ENCODE results near the gene IFI27L1.
A peak's percentile ranks its signal among the peaks of the same experiment; 100 is the strongest.

Gene IFI27L1

GRCh38 chr14:94099006-94099405 is 17.9 kb downstream of the IFI27L1 start:
- H3K27ac ChIP-seq (ENCODE audit: low read depth in 2 of 2, low read length in 2 of 2) = no peak overlapping the region
- H3K36me3 ChIP-seq (ENCODE audit: control insufficient read depth in 2 of 2, insufficient read depth in 2 of 2, low read length in 2 of 2) = peaks cover 3 to 8% of the 10 kb centered on the region in 2 donors
- H3K9ac ChIP-seq (ENCODE audit: low read depth in 1 of 2, low read length in 2 of 2) = no peak overlapping the region
- H3K4me1 ChIP-seq (ENCODE audit: control insufficient read depth in 2 of 2, insufficient read depth in 2 of 2, low read length in 2 of 2) = peaks cover 0 to 19% of the 10 kb centered on the region in 2 donors
- no peak overlapping the region for H3K4me3 ChIP-seq (ENCODE audit: low read length in 2 of 2)
- no peaks in the 10 kb centered on the region for H3K27me3 ChIP-seq (ENCODE audit: control insufficient read depth in 2 of 2, insufficient read depth in 2 of 2, low read length in 2 of 2)
- no peaks in the 10 kb centered on the region for H3K9me3 ChIP-seq (ENCODE audit: control insufficient read depth in 2 of 2, low read length in 2 of 2)

- H3K27ac ChIP-seq (ENCODE audit: low read depth in 2 of 2, low read length in 2 of 2) = no peak overlapping the region
- H3K9me3 ChIP-seq (ENCODE audit: control insufficient read depth in 2 of 2, low read length in 2 of 2) = no peaks in the 10 kb centered on the region
- H3K4me3 ChIP-seq (ENCODE audit: low read length in 2 of 2) = no peak overlapping the region
- H3K27me3 ChIP-seq (ENCODE audit: control insufficient read depth in 2 of 2, insufficient read depth in 2 of 2, low read length in 2 of 2) = no peaks in the 10 kb centered on the region
- peaks cover 3 to 5% of the 10 kb centered on the region in 2 donors for H3K36me3 ChIP-seq (ENCODE audit: control insufficient read depth in 2 of 2, insufficient read depth in 2 of 2, low read length in 2 of 2)
- peaks cover 0 to 19% of the 10 kb centered on the region in 2 donors for H3K4me1 ChIP-seq (ENCODE audit: control insufficient read depth in 2 of 2, insufficient read depth in 2 of 2, low read length in 2 of 2)
- no peak overlapping the region for H3K9ac ChIP-seq (ENCODE audit: low read depth in 1 of 2, low read length in 2 of 2)
Measured at GRCh38 chr14:94100847-94101246, 19.7 kb downstream of the IFI27L1 start.

DNA sequence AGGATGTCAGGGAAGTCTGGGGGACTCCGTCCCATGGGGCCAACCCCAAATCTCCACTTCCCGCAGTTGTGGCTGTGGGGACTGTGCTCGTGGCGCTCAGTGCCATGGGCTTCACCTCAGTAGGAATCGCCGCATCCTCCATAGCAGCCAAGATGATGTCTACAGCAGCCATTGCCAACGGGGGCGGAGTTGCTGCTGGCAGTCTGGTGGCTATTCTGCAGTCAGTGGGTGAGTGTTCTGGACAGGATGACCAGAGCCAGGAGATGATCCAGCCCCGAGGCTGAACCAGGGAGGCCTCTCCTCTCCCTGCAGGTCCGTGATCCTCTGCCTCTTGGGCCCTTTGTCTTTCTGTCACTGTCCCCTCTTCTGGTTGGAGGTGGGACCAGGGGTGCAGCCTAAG is 20.6 kb downstream of the IFI27L1 start:
- H3K9ac ChIP-seq (ENCODE audit: low read depth in 1 of 2, low read length in 2 of 2) = no peak overlapping the region
- H3K4me3 ChIP-seq (ENCODE audit: low read length in 2 of 2) = no peak overlapping the region
- H3K9me3 ChIP-seq (ENCODE audit: control insufficient read depth in 2 of 2, low read length in 2 of 2) = no peaks in the 10 kb centered on the region
- H3K36me3 ChIP-seq (ENCODE audit: control insufficient read depth in 2 of 2, insufficient read depth in 2 of 2, low read length in 2 of 2) = peaks cover 3 to 4% of the 10 kb centered on the region in 2 donors
- no peak overlapping the region for H3K27ac ChIP-seq (ENCODE audit: low read depth in 2 of 2, low read length in 2 of 2)
- H3K27me3 ChIP-seq (ENCODE audit: control insufficient read depth in 2 of 2, insufficient read depth in 2 of 2, low read length in 2 of 2) = no peaks in the 10 kb centered on the region
- H3K4me1 ChIP-seq (ENCODE audit: control insufficient read depth in 2 of 2, insufficient read depth in 2 of 2, low read length in 2 of 2) = peaks cover 0 to 19% of the 10 kb centered on the region in 2 donors

- H3K9me3 ChIP-seq (ENCODE audit: control insufficient read depth in 2 of 2, low read length in 2 of 2) = no peaks in the 10 kb centered on the region
- peaks cover 0 to 19% of the 10 kb centered on the region in 2 donors for H3K4me1 ChIP-seq (ENCODE audit: control insufficient read depth in 2 of 2, insufficient read depth in 2 of 2, low read length in 2 of 2)
- no peaks in the 10 kb centered on the region for H3K36me3 ChIP-seq (ENCODE audit: control insufficient read depth in 2 of 2, insufficient read depth in 2 of 2, low read length in 2 of 2)
- H3K9ac ChIP-seq (ENCODE audit: low read depth in 1 of 2, low read length in 2 of 2) = peak overlapping the region in 1 of 2 donors; percentile 44
- H3K4me3 ChIP-seq (ENCODE audit: low read length in 2 of 2) = peak overlapping the region in 1 of 2 donors; percentile 26
- peak overlapping the region; percentile 71 to 78 for H3K27ac ChIP-seq (ENCODE audit: low read depth in 2 of 2, low read length in 2 of 2)
- no peaks in the 10 kb centered on the region for H3K27me3 ChIP-seq (ENCODE audit: control insufficient read depth in 2 of 2, insufficient read depth in 2 of 2, low read length in 2 of 2)
Measured at GRCh38 chr14:94102768-94103482, 21.8 kb downstream of the IFI27L1 start.

DNA sequence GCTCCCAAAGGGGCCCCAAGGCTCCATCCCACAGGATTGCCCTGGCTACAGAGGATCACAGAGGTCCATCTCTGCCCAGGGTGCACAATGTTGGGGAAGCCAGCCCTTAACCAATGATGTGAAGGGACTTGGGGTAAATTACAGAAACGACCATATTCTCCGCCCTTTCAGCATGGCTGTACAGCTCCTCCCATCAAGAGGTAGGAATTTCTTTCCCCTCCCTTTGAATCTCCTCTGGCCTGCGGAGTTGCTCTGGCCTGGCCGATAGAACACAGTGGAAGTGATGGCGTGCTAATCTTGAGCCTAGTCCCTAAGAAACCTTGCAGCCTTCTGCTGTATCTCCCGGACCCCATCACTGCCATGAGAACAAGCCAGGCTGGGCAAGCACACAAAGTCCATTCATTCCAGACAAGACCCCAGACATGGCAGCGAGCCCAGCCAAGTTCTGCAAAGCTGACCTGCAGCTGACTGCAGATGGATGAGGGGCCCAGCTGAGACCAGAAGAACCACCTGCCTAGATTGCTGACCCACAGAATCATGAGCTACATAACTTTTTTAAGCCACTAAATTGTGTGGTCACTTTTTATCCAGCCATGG is 22.5 kb downstream of the IFI27L1 start:
- H3K27me3 ChIP-seq (ENCODE audit: control insufficient read depth in 2 of 2, insufficient read depth in 2 of 2, low read length in 2 of 2) = no peaks in the 10 kb centered on the region
- peaks cover 0 to 19% of the 10 kb centered on the region in 2 donors for H3K4me1 ChIP-seq (ENCODE audit: control insufficient read depth in 2 of 2, insufficient read depth in 2 of 2, low read length in 2 of 2)
- H3K9ac ChIP-seq (ENCODE audit: low read depth in 1 of 2, low read length in 2 of 2) = no peak overlapping the region
- no peaks in the 10 kb centered on the region for H3K36me3 ChIP-seq (ENCODE audit: control insufficient read depth in 2 of 2, insufficient read depth in 2 of 2, low read length in 2 of 2)
- no peaks in the 10 kb centered on the region for H3K9me3 ChIP-seq (ENCODE audit: control insufficient read depth in 2 of 2, low read length in 2 of 2)
- peak overlapping the region; percentile 71 to 78 for H3K27ac ChIP-seq (ENCODE audit: low read depth in 2 of 2, low read length in 2 of 2)
- peak overlapping the region in 1 of 2 donors; percentile 26 for H3K4me3 ChIP-seq (ENCODE audit: low read length in 2 of 2)

GRCh38 chr14:94104731-94105130 is 23.6 kb downstream of the IFI27L1 start:
- H3K36me3 ChIP-seq (ENCODE audit: control insufficient read depth in 2 of 2, insufficient read depth in 2 of 2, low read length in 2 of 2) = no peaks in the 10 kb centered on the region
- H3K9me3 ChIP-seq (ENCODE audit: control insufficient read depth in 2 of 2, low read length in 2 of 2) = no peaks in the 10 kb centered on the region

DNA sequence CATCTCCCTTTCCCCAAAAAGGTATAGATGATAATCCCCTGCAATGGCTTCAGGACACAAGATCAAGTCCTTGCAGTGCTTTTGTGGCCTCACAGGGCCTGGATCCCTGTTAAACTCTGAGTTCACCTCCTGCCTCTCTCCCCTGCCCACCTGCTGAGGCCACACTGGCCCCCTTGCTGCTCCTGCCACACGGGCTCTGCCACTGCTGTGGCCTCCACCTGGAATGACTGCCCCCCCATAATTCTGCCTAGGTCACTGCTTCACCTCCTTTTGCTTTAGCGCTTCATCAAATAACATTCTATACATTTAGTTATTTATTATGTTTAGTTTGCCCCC is 28.8 kb downstream of the IFI27L1 start:
- Histone ChIP-seq H3K4me1 (ENCODE audit: control insufficient read depth in 2 of 2, insufficient read depth in 2 of 2, low read length in 2 of 2) (peaks cover 16 to 35% of the 10 kb centered on the region in 2 donors), H3K27me3 (ENCODE audit: control insufficient read depth in 2 of 2, insufficient read depth in 2 of 2, low read length in 2 of 2) (no peaks in the 10 kb centered on the region), H3K27ac (ENCODE audit: low read depth in 2 of 2, low read length in 2 of 2) (peak overlapping the region; percentile 48 to 94), H3K4me3 (ENCODE audit: low read length in 2 of 2) (peak overlapping the region; percentile 77 to 85), H3K9me3 (ENCODE audit: control insufficient read depth in 2 of 2, low read length in 2 of 2) (no peaks in the 10 kb centered on the region), H3K36me3 (ENCODE audit: control insufficient read depth in 2 of 2, insufficient read depth in 2 of 2, low read length in 2 of 2) (no peaks in the 10 kb centered on the region), H3K9ac (ENCODE audit: low read depth in 1 of 2, low read length in 2 of 2) (peak overlapping the region; percentile 6 to 80)

More at GRCh38 chr14:94104731-94105130, 23.6 kb downstream of the IFI27L1 start:
- Histone ChIP-seq H3K27ac (ENCODE audit: low read depth in 2 of 2, low read length in 2 of 2) (no peak overlapping the region), H3K27me3 (ENCODE audit: control insufficient read depth in 2 of 2, insufficient read depth in 2 of 2, low read length in 2 of 2) (no peaks in the 10 kb centered on the region), H3K9ac (ENCODE audit: low read depth in 1 of 2, low read length in 2 of 2) (no peak overlapping the region), H3K4me3 (ENCODE audit: low read length in 2 of 2) (no peak overlapping the region), H3K4me1 (ENCODE audit: control insufficient read depth in 2 of 2, insufficient read depth in 2 of 2, low read length in 2 of 2) (peaks cover 0 to 21% of the 10 kb centered on the region in 2 donors)

GRCh38 chr14:94110552-94111181 is 29.6 kb downstream of the IFI27L1 start, which contains the start of gene IFI27:
TSS of gene IFI27 (plus strand) at chr14:94110736.
- Histone ChIP-seq H3K9me3 (ENCODE audit: control insufficient read depth in 2 of 2, low read length in 2 of 2) (no peaks in the 10 kb centered on the region), H3K27me3 (ENCODE audit: control insufficient read depth in 2 of 2, insufficient read depth in 2 of 2, low read length in 2 of 2) (no peaks in the 10 kb centered on the region), H3K4me1 (ENCODE audit: control insufficient read depth in 2 of 2, insufficient read depth in 2 of 2, low read length in 2 of 2) (peaks cover 23 to 42% of the 10 kb centered on the region in 2 donors), H3K36me3 (ENCODE audit: control insufficient read depth in 2 of 2, insufficient read depth in 2 of 2, low read length in 2 of 2) (no peaks in the 10 kb centered on the region), H3K9ac (ENCODE audit: low read depth in 1 of 2, low read length in 2 of 2) (peak within 1 kb of the TSS; percentile 80 to 88), H3K4me3 (ENCODE audit: low read length in 2 of 2) (peak within 1 kb of the TSS; percentile 77 to 85), H3K27ac (ENCODE audit: low read depth in 2 of 2, low read length in 2 of 2) (peak within 1 kb of the TSS; percentile 90 to 94)

GRCh38 chr14:94111276-94112095 is 30.4 kb downstream of the IFI27L1 start:
- Histone ChIP-seq H3K9me3 (ENCODE audit: control insufficient read depth in 2 of 2, low read length in 2 of 2) (no peaks in the 10 kb centered on the region), H3K36me3 (ENCODE audit: control insufficient read depth in 2 of 2, insufficient read depth in 2 of 2, low read length in 2 of 2) (no peaks in the 10 kb centered on the region), H3K9ac (ENCODE audit: low read depth in 1 of 2, low read length in 2 of 2) (peak overlapping the region; percentile 80 to 88), H3K4me1 (ENCODE audit: control insufficient read depth in 2 of 2, insufficient read depth in 2 of 2, low read length in 2 of 2) (peaks cover 23 to 42% of the 10 kb centered on the region in 2 donors), H3K4me3 (ENCODE audit: low read length in 2 of 2) (peak overlapping the region; percentile 77 to 85), H3K27ac (ENCODE audit: low read depth in 2 of 2, low read length in 2 of 2) (peak overlapping the region; percentile 90 to 94), H3K27me3 (ENCODE audit: control insufficient read depth in 2 of 2, insufficient read depth in 2 of 2, low read length in 2 of 2) (no peaks in the 10 kb centered on the region)

Data from mucosa of rectum (tissue), 2 donors.